ENCODE measurements around the gene ACCSL.
A peak's percentile ranks its signal among the peaks of the same experiment; 100 is the strongest.

The ACCSL gene

GRCh38 chr11:44058275-44058674 is 10.5 kb downstream of the ACCSL start:
- no peak for DNase-seq (ENCODE audit: low spot score)

- no peak for DNase-seq (ENCODE audit: low spot score)
Observed at GRCh38 chr11:44065161-44065661, 17.4 kb downstream of the ACCSL start.

DNA sequence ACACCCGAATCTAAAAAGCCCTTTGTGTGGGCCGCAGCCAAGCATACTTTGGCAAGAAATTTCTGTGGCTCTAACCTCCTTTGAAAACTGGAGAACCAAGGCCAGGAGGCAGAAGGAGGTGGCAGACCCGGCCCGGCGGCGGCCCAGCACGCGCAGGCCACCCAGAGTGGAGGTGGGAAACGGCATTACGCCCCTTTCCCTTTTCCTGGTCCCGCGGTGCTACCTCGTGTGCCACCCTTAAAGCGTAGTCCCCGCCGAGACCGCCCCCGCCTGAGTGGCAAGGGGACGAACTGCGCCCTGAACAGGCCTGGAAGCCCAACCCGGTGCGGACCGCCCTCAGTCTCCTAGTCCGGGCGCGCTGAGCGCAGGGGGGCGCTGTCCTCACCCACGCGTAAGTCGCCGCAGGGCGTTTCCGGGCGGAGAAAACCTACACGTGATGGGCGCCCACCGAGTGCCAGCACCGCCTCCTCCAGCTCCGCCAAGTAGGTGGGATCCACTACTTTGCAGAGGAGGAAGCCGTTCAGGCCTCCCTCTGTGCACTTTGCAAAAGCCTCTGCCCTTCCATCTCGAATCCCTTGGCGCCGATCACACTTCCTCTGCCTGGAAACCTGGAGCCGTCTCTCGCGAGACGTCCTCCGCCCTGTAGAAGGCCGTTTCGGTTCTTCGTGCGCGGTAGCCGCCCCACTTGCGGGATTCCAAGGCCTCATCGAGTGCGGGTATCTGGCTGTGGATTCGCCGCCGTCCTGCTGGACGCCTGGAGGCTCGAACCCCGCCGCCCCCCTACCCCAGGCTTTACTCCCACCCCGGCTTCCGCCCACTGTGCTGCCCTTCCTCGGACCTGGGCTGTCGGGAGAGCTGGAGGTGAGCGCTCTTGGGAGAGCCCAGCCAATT is 18.3 kb downstream of the ACCSL start, which contains the start of gene ACCS:
TSS of gene ACCS (plus strand) at position 430 of the 891 bp plus-strand sequence. CDS start 1,358 bp downstream, outside the sequence.
- no peak for DNase-seq (ENCODE audit: low spot score)

GRCh38 chr11:44066732-44067141 is 19.0 kb downstream of the ACCSL start:
- DNase-seq (ENCODE audit: low spot score): no peak

GRCh38 chr11:44067266-44067665 is 19.5 kb downstream of the ACCSL start:
- DNase-seq (ENCODE audit: low spot score): no peak

GRCh38 chr11:44068180-44068579 is 20.4 kb downstream of the ACCSL start:
- no peak for DNase-seq (ENCODE audit: low spot score)

DNA sequence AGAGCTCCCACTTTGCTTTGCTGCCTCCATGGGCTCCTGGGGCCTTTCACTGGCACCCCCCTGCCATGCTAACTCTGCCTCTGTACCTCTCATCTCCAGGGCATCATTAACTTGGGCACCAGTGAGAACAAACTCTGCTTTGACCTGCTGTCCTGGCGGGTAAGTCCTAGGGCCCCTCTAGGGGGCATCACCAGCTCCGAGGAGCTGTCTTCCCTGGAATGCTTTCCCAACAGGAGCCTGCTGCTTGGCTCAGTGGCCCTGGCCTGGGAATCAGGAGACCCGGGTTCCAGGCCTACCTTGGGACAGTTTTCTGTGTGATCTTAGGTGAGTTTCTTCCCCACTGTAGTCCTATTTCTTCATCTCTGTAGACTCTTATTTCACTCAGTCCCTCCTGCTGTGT is 23.4 kb downstream of the ACCSL start:
- DNase-seq (ENCODE audit: low spot score): no peak

DNA sequence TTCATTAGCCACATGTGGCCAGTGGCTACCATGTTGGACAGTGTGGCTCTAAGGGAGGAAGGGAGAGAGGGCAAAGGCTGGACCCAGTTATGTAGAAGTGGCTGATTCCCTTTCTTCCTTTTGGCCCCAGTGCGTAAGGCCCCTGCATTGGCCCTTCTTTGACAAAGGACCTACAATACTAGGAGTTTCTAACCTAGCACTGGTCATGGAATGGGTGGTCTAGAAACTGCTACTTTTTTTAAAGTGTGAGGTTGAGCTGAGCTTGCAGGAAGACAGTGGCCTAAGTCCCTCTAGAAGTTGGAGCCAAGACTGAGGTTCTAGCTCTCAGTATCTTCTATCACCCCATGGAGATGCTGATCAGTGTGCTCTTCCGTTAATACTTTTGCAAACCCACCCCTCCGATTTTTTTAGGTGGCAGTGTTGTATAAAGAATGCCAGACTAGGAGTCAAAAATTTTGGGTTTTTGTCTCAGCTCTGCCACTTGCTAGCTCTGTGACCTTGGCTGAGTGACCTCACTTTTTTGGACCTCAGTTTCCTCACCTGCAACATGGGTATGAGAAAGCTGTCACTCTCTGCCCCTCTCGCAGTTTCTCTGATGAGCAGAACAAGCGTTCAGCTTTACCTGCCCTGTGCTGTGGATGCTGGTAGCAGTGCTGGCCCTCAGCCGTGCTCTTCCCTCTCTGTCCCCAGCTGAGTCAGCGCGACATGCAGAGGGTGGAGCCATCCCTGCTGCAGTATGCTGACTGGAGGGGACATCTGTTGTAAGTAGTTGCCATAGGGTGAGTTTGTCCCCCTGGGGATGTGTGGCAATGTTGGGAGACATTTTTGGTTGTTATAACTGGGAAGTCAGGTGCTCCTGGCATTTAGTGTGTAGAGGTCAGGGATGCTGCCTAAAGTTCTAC is 25.2 kb downstream of the ACCSL start:
- no peak for DNase-seq (ENCODE audit: low spot score)

DNA sequence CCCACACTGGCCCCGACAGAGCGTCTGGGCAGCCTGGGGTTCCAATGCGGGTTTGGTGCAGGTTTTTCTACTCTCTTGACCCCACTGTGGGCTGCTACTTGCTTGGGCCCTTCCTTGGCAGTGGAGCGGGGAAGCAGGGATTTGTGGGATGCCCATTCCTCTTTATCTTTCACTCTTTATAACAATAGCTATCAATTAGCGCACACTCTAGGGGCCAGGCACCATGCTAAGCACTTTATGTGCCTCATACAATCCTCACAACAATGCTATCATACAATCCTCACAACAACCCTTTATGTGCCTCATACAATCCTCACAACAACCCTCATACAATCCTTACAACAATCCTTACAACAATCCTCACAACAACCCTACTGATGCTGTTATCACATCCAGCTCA is 31.0 kb downstream of the ACCSL start:
- no peak for DNase-seq (ENCODE audit: low spot score)

DNA sequence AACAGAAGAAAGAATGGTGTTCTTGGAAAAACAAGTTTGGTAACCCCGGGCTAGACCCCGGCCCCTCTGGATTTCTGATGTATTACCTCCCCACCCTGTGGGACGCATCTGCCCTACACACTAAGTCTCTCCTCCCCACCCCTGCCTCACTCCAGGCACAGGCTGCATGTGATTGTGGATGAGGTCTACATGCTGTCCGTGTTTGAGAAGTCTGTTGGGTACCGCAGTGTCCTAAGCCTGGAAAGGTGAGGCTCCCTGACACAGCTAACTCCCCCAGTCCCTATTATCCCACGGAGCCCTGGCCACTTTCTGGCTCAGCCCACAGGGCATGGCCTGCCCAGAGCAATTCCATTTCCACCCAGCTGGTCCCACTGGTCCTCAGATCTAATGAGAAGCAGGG is 31.6 kb downstream of the ACCSL start:
- DNase-seq (ENCODE audit: low spot score): no peak

GRCh38 chr11:44080951-44081350 is 33.2 kb downstream of the ACCSL start:
- no peak for DNase-seq (ENCODE audit: low spot score)

- no peak for DNase-seq (ENCODE audit: low spot score)
Observed at GRCh38 chr11:44082645-44083044, 34.9 kb downstream of the ACCSL start.

DNA sequence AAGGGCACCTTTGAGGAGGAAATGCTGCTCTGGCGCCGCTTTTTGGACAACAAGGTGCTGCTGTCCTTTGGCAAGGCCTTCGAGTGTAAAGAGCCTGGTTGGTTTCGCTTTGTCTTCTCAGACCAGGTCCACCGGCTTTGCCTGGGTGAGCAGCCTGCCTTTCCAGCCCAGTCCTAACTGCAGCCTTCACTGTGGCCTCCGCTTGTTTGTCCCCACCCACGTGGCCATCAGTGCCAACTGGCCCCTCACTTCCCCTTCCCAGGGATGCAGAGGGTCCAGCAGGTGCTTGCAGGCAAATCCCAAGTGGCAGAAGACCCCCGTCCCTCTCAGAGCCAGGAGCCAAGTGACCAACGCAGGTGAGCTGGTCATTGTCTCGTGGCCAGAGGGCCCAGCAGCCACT is 35.7 kb downstream of the ACCSL start:
- DNase-seq (ENCODE audit: low spot score): no peak

DNA sequence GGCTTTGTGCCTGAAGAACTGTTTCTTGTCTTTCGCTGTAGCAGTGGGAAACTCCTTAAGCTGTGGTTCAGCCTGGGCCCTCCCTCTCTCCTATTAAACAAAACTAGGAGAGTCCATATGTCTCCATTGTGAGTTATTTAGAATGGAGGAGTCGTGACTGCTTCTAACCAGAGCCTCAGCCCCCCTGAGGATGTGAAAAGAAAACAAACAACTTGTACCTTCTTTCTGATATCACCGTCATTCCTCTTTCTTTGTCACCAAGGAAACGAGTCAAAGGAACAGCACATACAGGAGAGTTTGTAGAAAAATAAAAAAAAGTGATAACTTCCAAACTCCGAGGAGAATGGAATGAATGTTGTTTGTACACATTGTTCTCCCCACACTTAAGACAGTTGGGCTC is 36.1 kb downstream of the ACCSL start:
- DNase-seq (ENCODE audit: low spot score): no peak

- DNase-seq (ENCODE audit: low spot score): no peak
Observed at GRCh38 chr11:44085330-44085729, 37.5 kb downstream of the ACCSL start.

DNA sequence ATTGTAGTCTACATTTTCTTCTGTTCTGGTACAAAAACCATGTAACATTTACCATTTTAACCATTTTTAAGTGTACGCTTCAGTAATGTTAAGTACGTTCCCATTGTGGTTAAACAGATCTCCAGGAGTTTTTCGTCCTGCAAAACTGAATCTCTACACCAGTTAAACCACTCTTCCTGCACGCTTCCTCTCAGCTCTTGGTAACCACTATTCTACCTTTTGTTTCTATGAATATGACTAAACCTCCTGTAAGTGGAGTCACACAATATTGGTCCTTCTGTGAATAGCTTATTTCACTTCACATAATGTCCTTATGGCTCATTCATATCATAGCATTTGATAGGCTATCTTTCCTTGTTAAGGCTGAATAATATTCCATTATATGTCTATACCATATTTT is 40.6 kb downstream of the ACCSL start:
- no peak for DNase-seq (ENCODE audit: low spot score)

- DNase-seq (ENCODE audit: low spot score): no peak
Observed at GRCh38 chr11:44088871-44089270, 41.1 kb downstream of the ACCSL start.

GRCh38 chr11:44090539-44090938 is 42.8 kb downstream of the ACCSL start:
- DNase-seq (ENCODE audit: low spot score): no peak

GRCh38 chr11:44094260-44094868 is 46.6 kb downstream of the ACCSL start:
- DNase-seq (ENCODE audit: low spot score): peak; percentile 75

- peak; percentile 96 for DNase-seq (ENCODE audit: low spot score)
Observed at GRCh38 chr11:44095506-44096359, 48.0 kb downstream of the ACCSL start, which contains the start of gene EXT2. EXT2 (plus strand) TSS chr11:44095678; CDS start chr11:44107713, 12,035 bp downstream.

All from D341Med (cell line).